Activated CD8-positive, alpha-beta T cell treated with anti-CD3 and anti-CD28 coated beads for 36 hours (primary cell): ENCODE results near the gene ZNF518A. TPM values are rescaled to one million over a fixed set of nuclear protein-coding genes. Genes with fewer than 3 reads are reported as not detected.

Experiments
- ATAC-seq: fragments of 200-7000 bp; cut with Tn5 transposase; one replicate; pipeline ENCODE4 v1.10.0; 2021; ENCODE audit warnings: mild to moderate bottlenecking, moderate library complexity
- CTCF ChIA-PET: fragments of 350-600 bp; sonication (Branson Sonifier 250); formaldehyde crosslinking; loops from one replicate; lab custom pipeline; 2021; ENCODE audit warnings: antibody characterized with exemption; lab: Charles Lee
- POLR2A ChIA-PET: fragments of 350-600 bp; sonication (Branson Sonifier 250); formaldehyde crosslinking; loops from one replicate; lab custom pipeline; 2021; ENCODE audit warnings: antibody characterized with exemption; lab: Charles Lee
- DNase-seq: peaks from one replicate; pipeline ENCODE4 v3.0.0-alpha.2; 2020
- H3K27ac Mint-ChIP-seq: one replicate; pipeline ENCODE4 v1.8.0; 2021; ENCODE audit warnings: mild to moderate bottlenecking, mixed read lengths
- H3K27me3 Mint-ChIP-seq: one replicate; pipeline ENCODE4 v1.8.0; 2021; ENCODE audit warnings: mixed read lengths
- H3K36me3 Mint-ChIP-seq: one replicate; pipeline ENCODE4 v1.8.0; 2021; ENCODE audit warnings: low read depth, mixed read lengths
- H3K4me1 Mint-ChIP-seq: one replicate; pipeline ENCODE4 v1.8.0; 2021; ENCODE audit warnings: low read depth, mixed read lengths
- H3K4me3 Mint-ChIP-seq: one replicate; pipeline ENCODE4 v1.8.0; 2021; ENCODE audit warnings: mild to moderate bottlenecking, moderate library complexity, mixed read lengths
- H3K9me3 Mint-ChIP-seq: one replicate; pipeline ENCODE4 v1.8.0; 2021; ENCODE audit warnings: mixed read lengths
- CTCF ChIP-seq: fragments of 200-600 bp; IDR thresholded peaks from one replicate; pipeline ENCODE4 v1.8.0; 2022; ENCODE audit warnings: antibody characterized with exemption, mild to moderate bottlenecking
- intact Hi-C: fragments of 100-400 bp; cut with micrococcal nuclease; formaldehyde crosslinking; loops from one replicate; pipeline ENCODE4 v1.10.0; 2022
- total RNA-seq, 2 experiments: library from RNA; stranded (reverse); gene quantifications; one replicate each; pipeline ENCODE4 v1.2.3, GENCODE V29; 2021

ZNF518A gene
- total RNA-seq, 2 experiments from 2014 or later, result 13.4 to 15.2 TPM

- Mint-ChIP-seq H3K27me3 (peaks cover 53% of the 10 kb centered on the region), H3K4me1 (no peaks in the 10 kb centered on the region), H3K4me3 (no peak overlapping the region), H3K9me3 (no peaks in the 10 kb centered on the region), H3K36me3 (no peaks in the 10 kb centered on the region), H3K27ac (no peak overlapping the region)
- intact Hi-C loops, result no loop called here
- TF ChIP-seq CTCF, result no peak
- DNase-seq, result no peak
- POLR2A ChIA-PET, result interaction anchor here (1.4 kb wide), 1 partner anchor 39 kb away, joined by 3 read pairs; no protein-coding TSS in a partner anchor
- no peak for ATAC-seq
- CTCF ChIA-PET, result no interaction called here
Measured at GRCh38 chr10:96122824-96123223, 7.3 kb upstream of the ZNF518A start.

GRCh38 chr10:96124230-96125141, 5.6 kb upstream of the ZNF518A start:
- ChIA-PET POLR2A (interaction anchor here (0.7 to 1.0 kb wide), 2 partner anchors 35 to 80 kb away, joined by 3 to 4 read pairs; partner anchors contain the start of gene CCNJ), CTCF (interaction anchor here (0.6 kb wide), 1 partner anchor 430 kb away, joined by 3 read pairs; no protein-coding TSS in a partner anchor)
- no peak for ATAC-seq
- Mint-ChIP-seq H3K4me3 (no peak overlapping the region), H3K36me3 (peaks cover 4% of the 10 kb centered on the region), H3K4me1 (peaks cover 4% of the 10 kb centered on the region), H3K27me3 (peaks cover 52% of the 10 kb centered on the region), H3K27ac (no peak overlapping the region), H3K9me3 (peaks cover 4% of the 10 kb centered on the region)
- intact Hi-C loops, result no loop called here
- no peak for TF ChIP-seq CTCF
- no peak for DNase-seq

- ATAC-seq, result no peak
- peaks cover 4% of the 10 kb centered on the region for H3K4me1 Mint-ChIP-seq
- peaks cover 4% of the 10 kb centered on the region for H3K36me3 Mint-ChIP-seq
- H3K27ac Mint-ChIP-seq, result no peak overlapping the region
- ChIA-PET POLR2A (no interaction called here), CTCF (no interaction called here)
- H3K27me3 Mint-ChIP-seq, result peaks cover 48% of the 10 kb centered on the region
- no peak for DNase-seq
- no peak overlapping the region for H3K4me3 Mint-ChIP-seq
- intact Hi-C loops, result no loop called here
- no peak for TF ChIP-seq CTCF
- H3K9me3 Mint-ChIP-seq, result peaks cover 4% of the 10 kb centered on the region
Measured at GRCh38 chr10:96125142-96125515, 5.0 kb upstream of the ZNF518A start.

- Mint-ChIP-seq H3K4me1 (peaks cover 18% of the 10 kb centered on the region), H3K9me3 (peaks cover 4% of the 10 kb centered on the region), H3K36me3 (peaks cover 29% of the 10 kb centered on the region), H3K4me3 (peak overlapping the region; percentile 98), H3K27me3 (peaks cover 20% of the 10 kb centered on the region), H3K27ac (peak overlapping the region; percentile 98)
- CTCF ChIA-PET, result interaction anchor here (0.8 to 2.0 kb wide), 6 partner anchors 8 to 437 kb away, joined by 3 to 11 read pairs (median 3); partner anchors contain the start of gene TCTN3
- ATAC-seq, result peak; percentile 77
- POLR2A ChIA-PET, result interaction anchor here (0.6 to 2.4 kb wide), 24 partner anchors 7 to 223 kb away, joined by 3 to 66 read pairs (median 6); partner anchors contain the start of gene CCNJ
- no peak for TF ChIP-seq CTCF
- intact Hi-C loops, result loop anchor here (10.0 kb wide), 1 partner anchor 86 kb away; the partner anchor contains the start of gene CCNJ
- DNase-seq, result peak; percentile 80
Measured at GRCh38 chr10:96130326-96130995, 364 bp downstream of the ZNF518A start.
